Stomach (tissue), 9 donors: ENCODE results near the gene CTNND2. TPM values are rescaled to one million over a fixed set of nuclear protein-coding genes. Genes with fewer than 3 reads are reported as not detected.
A peak's percentile ranks its signal among the peaks of the same experiment; 100 is the strongest.

Experiments used
- DNase-seq, 2 donors: peaks; one replicate each; pipeline versions ENCODE4 v3.0.0 to v3.0.0-alpha.2; 2013 to 2019
- H3K27ac ChIP-seq, 5 donors: fragments of 200-600 bp in 4 of 5; sonication (generic) in 4 of 5; one replicate each; pipeline ENCODE4 v1.5.1; 2013 to 2019; ENCODE audit warnings: mild to moderate bottlenecking in 1 of 5, moderate library complexity in 1 of 5
- H3K27me3 ChIP-seq, 3 donors: fragments of 200-600 bp; sonication (generic); one replicate each; pipeline ENCODE4 v1.5.1; 2017 to 2019; ENCODE audit warnings: mixed run types in 1 of 3
- H3K36me3 ChIP-seq, 4 donors: fragments of 200-600 bp; sonication (generic); 1 replicate in 3 of 4; 2 replicates in 1 of 4; pipeline ENCODE4 v1.5.1; 2016 to 2019
- H3K4me1 ChIP-seq, 4 donors: fragments of 200-600 bp; sonication (generic); one replicate each; pipeline ENCODE4 v1.5.1; 2016 to 2019
- H3K4me3 ChIP-seq, 4 donors: fragments of 200-600 bp; sonication (generic) in 3 of 4; one replicate each; pipeline ENCODE4 v1.5.1; 2016 to 2019; ENCODE audit warnings: mild to moderate bottlenecking in 1 of 4
- H3K9me3 ChIP-seq, 4 donors: fragments of 200-600 bp; sonication (generic); one replicate each; pipeline ENCODE4 v1.5.1; 2016 to 2019
- CTCF ChIP-seq, 7 experiments: fragments of 450-650 bp in 4 of 7; fragments of 200-600 bp in 3 of 7; sonication (generic) in 3 of 7; IDR thresholded peaks; one replicate each; pipeline ENCODE4 v1.5.1; 2016 to 2019; ENCODE audit warnings: antibody characterized with exemption in 7 of 7, control low read depth in 2 of 7, mild to moderate bottlenecking in 1 of 7
- EP300 ChIP-seq: sonication (generic); formaldehyde crosslinking; IDR thresholded peaks from one replicate; pipeline ENCODE4 v1.6.1; 2017; ENCODE audit warnings: antibody characterized with exemption
- POLR2A ChIP-seq, 4 donors: fragments of 450-650 bp; IDR thresholded peaks; one replicate each; pipeline ENCODE4 v1.6.1; 2016; ENCODE audit warnings: antibody characterized with exemption in 4 of 4, control low read depth in 2 of 4, mild to moderate bottlenecking in 1 of 4, moderate library complexity in 1 of 4
- POLR2AphosphoS5 ChIP-seq, 3 donors: sonication (generic); formaldehyde crosslinking; IDR thresholded peaks; one replicate each; pipeline ENCODE4 v1.6.1; 2016; ENCODE audit warnings: antibody characterized with exemption in 3 of 3
- WGBS, 5 donors: extraction: QIAGEN DNeasy Blood & Tissue Kit in 3 of 5; methylation state at CpG; one replicate each; pipeline versions ENCODE4 v1.1.5 to v1.1.7; 2013 to 2018; 5-methylcytosine and 5-hydroxymethylcytosine counted together
- intact Hi-C: fragments of 100-400 bp; cut with DNase I; formaldehyde crosslinking; loops from one replicate; pipeline ENCODE4 v1.15.1; 2023; ENCODE audit warnings: low total_unique reads
- polyA plus RNA-seq, 3 donors: library from polyadenylated mRNA; stranded (reverse); fragments of 200-250 nt; gene quantifications; one replicate each; pipeline ENCODE4 v1.2.3, GENCODE V29; 2013
- total RNA-seq, 5 donors: library from RNA; depleted of rRNA; stranded (reverse); fragments of >200 nt; gene quantifications; one replicate each; pipeline versions ENCODE4 v1.1.0 to v1.2.3, GENCODE V29; 2014 to 2016
- donor health status: healthy with polysubstance abuse.
- donor health status: Bipolar disorder and iron deficiency.
- donor health status: healthy.

The CTNND2 gene
- total and polyA plus RNA-seq, 8 donors, result 0.29 to 3.4 (median 2.0) TPM; not detected in 2

GRCh38 chr5:11335881-11336760, 568.1 kb downstream of the CTNND2 start:
- WGBS, 5 donors, result 63 to 75% (median 68%) methylated on average over 3 of the region's 3 CpGs
- TF ChIP-seq POLR2A (IDR thresholded peaks at IDR 0.05), result no peak
- TF ChIP-seq EP300, result no peak
- no peak for TF ChIP-seq CTCF (IDR thresholded peaks at IDR 0.05)
- TF ChIP-seq POLR2AphosphoS5 (IDR thresholded peaks at IDR 0.05), result no peak
- DNase-seq, result no peak
- no peak overlapping the region for H3K27ac ChIP-seq
- intact Hi-C loops, result no loop called here
- no peaks in the 10 kb centered on the region for H3K9me3 ChIP-seq
- no peaks in the 10 kb centered on the region for H3K4me1 ChIP-seq
- no peak overlapping the region for H3K4me3 ChIP-seq
- no peaks in the 10 kb centered on the region for H3K27me3 ChIP-seq
- no peaks in the 10 kb centered on the region for H3K36me3 ChIP-seq

- 71 to 93% (median 92%) methylated on average over 3 of the region's 3 CpGs for WGBS, 5 donors
- Histone ChIP-seq H3K4me1 (no peaks in the 10 kb centered on the region), H3K27ac (no peak overlapping the region), H3K4me3 (no peak overlapping the region), H3K36me3 (no peaks in the 10 kb centered on the region), H3K9me3 (no peaks in the 10 kb centered on the region), H3K27me3 (no peaks in the 10 kb centered on the region)
- intact Hi-C loops, result no loop called here
- no peak for DNase-seq
- TF ChIP-seq POLR2AphosphoS5 (IDR thresholded peaks at IDR 0.05) (no peak), POLR2A (IDR thresholded peaks at IDR 0.05) (no peak), EP300 (no peak), CTCF (IDR thresholded peaks at IDR 0.05) (no peak)
These were observed 569.8 kb downstream of the CTNND2 start for GRCh38 chr5:11334404-11334803.

- Histone ChIP-seq H3K36me3 (no peaks in the 10 kb centered on the region), H3K4me3 (no peak overlapping the region), H3K27ac (no peak overlapping the region), H3K9me3 (no peaks in the 10 kb centered on the region), H3K4me1 (peaks cover 0 to under 1% (median 0%) of the 10 kb centered on the region in 4 donors), H3K27me3 (no peaks in the 10 kb centered on the region)
- intact Hi-C loops, result no loop called here
- 65 to 84% (median 80%) methylated on average over 5 of the region's 5 CpGs for WGBS, 5 donors
- TF ChIP-seq POLR2A (IDR thresholded peaks at IDR 0.05) (no peak), EP300 (no peak), POLR2AphosphoS5 (IDR thresholded peaks at IDR 0.05) (no peak), CTCF (IDR thresholded peaks at IDR 0.05) (no peak)
- DNase-seq, result peak in 1 of 2 donors; percentile 17
These were observed 574.6 kb downstream of the CTNND2 start for GRCh38 chr5:11329679-11330078.

- intact Hi-C loops, result no loop called here
- Histone ChIP-seq H3K9me3 (no peaks in the 10 kb centered on the region), H3K36me3 (no peaks in the 10 kb centered on the region), H3K4me3 (no peak overlapping the region), H3K27me3 (no peaks in the 10 kb centered on the region), H3K4me1 (peaks cover 0 to 13% (median 3%) of the 10 kb centered on the region in 4 donors), H3K27ac (peak overlapping the region in 3 of 5 donors; percentile 40 to 56 (median 55))
- TF ChIP-seq POLR2AphosphoS5 (IDR thresholded peaks at IDR 0.05) (no peak), CTCF (IDR thresholded peaks at IDR 0.05) (no peak), EP300 (no peak), POLR2A (IDR thresholded peaks at IDR 0.05) (no peak)
- peak in 1 of 2 donors; percentile 67 for DNase-seq
- WGBS, 5 donors, result 37 to 52% (median 47%) methylated on average over 5 of the region's 5 CpGs
These were observed 579.5 kb downstream of the CTNND2 start for GRCh38 chr5:11324521-11325289.
